OCI-LY7 (cell line): ENCODE data around the gene MAN2B1.

Experiments
- EZH2phosphoT487 ChIP-seq: fragments of 200-600 bp; sonication (generic); IDR thresholded peaks from 2 replicates; pipeline ENCODE4 v1.6.1; 2018; ENCODE audit warnings: low read depth, borderline replicate concordance, mild to moderate bottlenecking, mixed run types, antibody characterized with exemption, low read length, moderate library complexity, mixed read lengths
- TF ChIP-seq, protein P1 (sequence below): fragments of 200-600 bp; sonication (generic); conservative IDR thresholded peaks from 2 replicates; pipeline ENCODE4 v1.5.1; 2014; ENCODE audit warnings: mild to moderate bottlenecking, antibody characterized with exemption, low read length, moderate library complexity, mixed read lengths

GRCh38 chr19:12715102-12715501 lies 48.6 kb upstream of the MAN2B1 start:
- TF ChIP-seq, protein P1, sequence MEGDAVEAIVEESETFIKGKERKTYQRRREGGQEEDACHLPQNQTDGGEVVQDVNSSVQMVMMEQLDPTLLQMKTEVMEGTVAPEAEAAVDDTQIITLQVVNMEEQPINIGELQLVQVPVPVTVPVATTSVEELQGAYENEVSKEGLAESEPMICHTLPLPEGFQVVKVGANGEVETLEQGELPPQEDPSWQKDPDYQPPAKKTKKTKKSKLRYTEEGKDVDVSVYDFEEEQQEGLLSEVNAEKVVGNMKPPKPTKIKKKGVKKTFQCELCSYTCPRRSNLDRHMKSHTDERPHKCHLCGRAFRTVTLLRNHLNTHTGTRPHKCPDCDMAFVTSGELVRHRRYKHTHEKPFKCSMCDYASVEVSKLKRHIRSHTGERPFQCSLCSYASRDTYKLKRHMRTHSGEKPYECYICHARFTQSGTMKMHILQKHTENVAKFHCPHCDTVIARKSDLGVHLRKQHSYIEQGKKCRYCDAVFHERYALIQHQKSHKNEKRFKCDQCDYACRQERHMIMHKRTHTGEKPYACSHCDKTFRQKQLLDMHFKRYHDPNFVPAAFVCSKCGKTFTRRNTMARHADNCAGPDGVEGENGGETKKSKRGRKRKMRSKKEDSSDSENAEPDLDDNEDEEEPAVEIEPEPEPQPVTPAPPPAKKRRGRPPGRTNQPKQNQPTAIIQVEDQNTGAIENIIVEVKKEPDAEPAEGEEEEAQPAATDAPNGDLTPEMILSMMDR = no peak
- no peak for TF ChIP-seq EZH2phosphoT487
